ENCODE results near the gene AKT1S1. TPM values are rescaled to one million over a fixed set of nuclear protein-coding genes. Genes with fewer than 3 reads are reported as not detected.

The AKT1S1 gene
- total and polyA plus RNA-seq, 2 donors (not counting 1 experiment from before 2014, with no cell fraction given), result 16.6 to 23.0 TPM

DNA sequence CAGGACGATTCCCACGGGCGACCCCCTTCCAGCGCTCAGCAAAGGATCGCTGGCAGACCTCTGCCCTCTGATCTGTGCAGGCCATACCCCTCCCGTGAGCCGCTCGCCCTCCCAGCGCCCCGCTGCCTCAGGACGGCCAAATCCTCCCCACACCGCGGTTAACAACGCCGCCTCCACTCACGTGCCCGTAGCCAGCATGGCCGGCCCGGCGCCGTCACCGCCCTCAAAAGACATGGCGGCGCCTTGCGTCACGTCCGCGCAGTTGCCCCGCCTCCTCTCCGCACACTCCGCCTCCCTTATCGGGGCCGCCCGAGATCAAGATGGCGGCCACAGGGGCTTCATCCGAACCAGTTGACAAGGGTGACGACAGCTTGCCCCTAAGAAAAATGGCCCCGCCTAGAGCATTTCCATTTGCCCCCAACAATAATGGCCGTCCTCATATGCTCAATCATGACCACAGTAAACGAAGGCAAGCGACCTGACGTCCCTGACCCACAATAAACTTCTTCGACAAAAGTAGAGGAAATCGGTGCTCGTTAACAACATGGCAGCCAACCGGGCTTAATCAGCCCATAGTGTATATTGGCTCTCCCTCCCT lies 634 bp downstream of the AKT1S1 start:
- POLR2A ChIA-PET, result interaction anchor here (0.6 to 2.6 kb wide), 21 partner anchors 8 to 1257 kb away, joined by 3 to 30 read pairs (median 6); partner anchors contain the start of genes AP2A1, ATF5, FUZ and IL4I1
- H3K4me3 ChIP-seq (ENCODE audit: control extremely low read depth in 1 of 5, extremely low read depth in 1 of 5, insufficient read depth in 1 of 5, low read depth in 2 of 5, low read length in 4 of 5), result peak overlapping the region; percentile 85 to 96 (median 95)
- peak overlapping the region; percentile 94 to 98 for H3K27ac ChIP-seq (ENCODE audit: low read length in 2 of 2)
- peak overlapping the region; percentile 83 for H2AFZ ChIP-seq (ENCODE audit: insufficient read depth, low read depth, low read length, poor library complexity, severe bottlenecking)
- no peak overlapping the region for H3K4me3 Mint-ChIP-seq
- WGBS (ENCODE audit: insufficient coverage), result under 1% methylated on average over 46 of the region's 46 CpGs
- H3K36me3 ChIP-seq (replicated peaks in 1 of 2; ENCODE audit: control extremely low read depth in 1 of 2, control insufficient read depth in 1 of 2, extremely low read depth in 1 of 2, insufficient read depth in 2 of 2, low read length in 1 of 2), result peaks cover 0 to 29% of the 10 kb centered on the region in 2 experiments
- H4K20me1 ChIP-seq (ENCODE audit: control insufficient read depth, insufficient read depth, low read length, poor library complexity, severe bottlenecking), result peaks cover 33% of the 10 kb centered on the region
- no peak for TF ChIP-seq EZH2 (IDR thresholded peaks at IDR 0.05; ENCODE audit: borderline replicate concordance, insufficient read depth, low read depth, low read length, poor library complexity, severe bottlenecking)
- TF ChIP-seq, protein P1, sequence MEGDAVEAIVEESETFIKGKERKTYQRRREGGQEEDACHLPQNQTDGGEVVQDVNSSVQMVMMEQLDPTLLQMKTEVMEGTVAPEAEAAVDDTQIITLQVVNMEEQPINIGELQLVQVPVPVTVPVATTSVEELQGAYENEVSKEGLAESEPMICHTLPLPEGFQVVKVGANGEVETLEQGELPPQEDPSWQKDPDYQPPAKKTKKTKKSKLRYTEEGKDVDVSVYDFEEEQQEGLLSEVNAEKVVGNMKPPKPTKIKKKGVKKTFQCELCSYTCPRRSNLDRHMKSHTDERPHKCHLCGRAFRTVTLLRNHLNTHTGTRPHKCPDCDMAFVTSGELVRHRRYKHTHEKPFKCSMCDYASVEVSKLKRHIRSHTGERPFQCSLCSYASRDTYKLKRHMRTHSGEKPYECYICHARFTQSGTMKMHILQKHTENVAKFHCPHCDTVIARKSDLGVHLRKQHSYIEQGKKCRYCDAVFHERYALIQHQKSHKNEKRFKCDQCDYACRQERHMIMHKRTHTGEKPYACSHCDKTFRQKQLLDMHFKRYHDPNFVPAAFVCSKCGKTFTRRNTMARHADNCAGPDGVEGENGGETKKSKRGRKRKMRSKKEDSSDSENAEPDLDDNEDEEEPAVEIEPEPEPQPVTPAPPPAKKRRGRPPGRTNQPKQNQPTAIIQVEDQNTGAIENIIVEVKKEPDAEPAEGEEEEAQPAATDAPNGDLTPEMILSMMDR (IDR thresholded peaks at IDR 0.05), result no peak
- H3K27me3 ChIP-seq (replicated peaks in 1 of 4; ENCODE audit: control extremely low read depth in 1 of 4, control insufficient read depth in 3 of 4, insufficient read depth in 4 of 4, low read length in 3 of 4), result no peaks in the 10 kb centered on the region
- DNase-seq (peak; percentile 100), ATAC-seq (ENCODE audit: low read depth) (peak; percentile 56)
- peak overlapping the region; percentile 93 for H3K4me2 ChIP-seq (replicated peaks; ENCODE audit: low read depth, low read length, poor library complexity, severe bottlenecking)
- no peaks in the 10 kb centered on the region for H3K9me3 ChIP-seq (ENCODE audit: control extremely low read depth in 1 of 3, control insufficient read depth in 2 of 3, insufficient read depth in 1 of 3, low read length in 2 of 3)
- H3K4me1 ChIP-seq (ENCODE audit: control insufficient read depth in 2 of 2, insufficient read depth in 2 of 2, low read length in 2 of 2), result peaks cover 12 to 20% of the 10 kb centered on the region in 2 donors
- H3K79me2 ChIP-seq (ENCODE audit: control insufficient read depth, insufficient read depth, low read length), result peaks cover 36% of the 10 kb centered on the region
- CTCF ChIA-PET, result interaction anchor here (0.6 to 1.5 kb wide), 6 partner anchors 17 to 109 kb away, joined by 3 to 4 read pairs (median 3); partner anchors contain the start of genes FUZ and NUP62
- H3K9me3 Mint-ChIP-seq (ENCODE audit: insufficient read depth), result no peaks in the 10 kb centered on the region
- peaks cover 25% of the 10 kb centered on the region for H3K4me1 Mint-ChIP-seq
- H3K27me3 Mint-ChIP-seq, result no peaks in the 10 kb centered on the region
- intact Hi-C loops (cut with micrococcal nuclease), result loop anchor here (1.0 to 2.0 kb wide), 11 partner anchors 7 to 1004 kb away; partner anchors contain the start of genes ATF5, FUZ, NUP62 and PPP1R15A
- no peak overlapping the region for H3K27ac Mint-ChIP-seq
- peak overlapping the region; percentile 99 for H3K9ac ChIP-seq (ENCODE audit: low read length)
